Endometrium (tissue), 2 donors: ENCODE results near the gene NKX2-3.

Experiments used
- FAIRE-seq: peaks from 2 replicates; lab custom pipeline; 2012; peaks lifted over from hg19 to GRCh38; lab: Jason Lieb, UNC
- donor health status: control.
- donor health status: control.

The NKX2-3 gene

GRCh38 chr10:99526861-99527504 is 5.8 kb upstream of the NKX2-3 start:
- no peak for FAIRE-seq

DNA sequence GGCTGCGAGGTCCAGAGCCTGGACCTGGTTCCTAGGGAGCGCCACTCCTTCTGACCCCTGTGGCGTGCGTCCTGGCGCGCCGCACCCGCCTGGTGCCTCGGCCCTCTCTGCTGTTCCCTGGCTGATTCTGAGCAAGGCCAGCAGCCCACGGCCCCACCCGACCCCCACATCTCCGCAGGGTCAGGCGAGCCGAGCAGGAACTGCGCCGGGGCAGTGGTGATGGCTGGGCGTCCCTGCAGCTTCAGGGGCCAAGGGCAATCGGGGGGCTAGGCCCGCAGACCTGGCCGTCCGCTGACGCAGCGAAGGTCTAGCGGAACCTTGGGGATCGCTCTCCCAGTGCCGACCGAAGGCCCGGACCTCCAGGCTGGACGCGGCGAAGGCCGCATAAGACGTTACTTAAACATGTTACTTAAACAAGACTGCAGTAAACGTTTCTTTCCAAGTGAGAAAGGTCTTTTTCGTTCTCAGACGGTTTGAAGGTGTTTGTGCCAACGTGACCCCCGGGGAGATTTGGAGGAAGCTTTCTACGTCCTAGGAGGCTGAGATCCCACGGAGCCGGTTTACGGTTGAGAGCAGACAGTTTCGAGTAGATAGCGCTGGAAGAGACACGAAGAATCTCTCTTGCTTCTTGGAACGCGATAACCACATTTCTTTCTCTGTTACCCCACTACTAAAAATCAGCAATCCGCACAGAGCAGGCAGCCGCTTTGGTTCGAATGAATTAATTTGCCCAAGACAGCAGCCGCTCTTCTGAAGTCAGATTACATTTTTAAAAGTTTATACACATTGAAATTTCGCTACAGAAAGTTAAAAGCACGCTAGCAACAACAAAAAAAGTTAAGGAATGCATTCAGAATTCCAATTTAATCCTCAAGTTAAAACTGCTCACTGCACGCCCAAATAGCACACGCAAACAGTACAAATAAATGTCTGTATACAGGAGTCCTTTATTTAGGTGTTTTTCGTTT is 4.9 kb upstream of the NKX2-3 start:
- no peak for FAIRE-seq

DNA sequence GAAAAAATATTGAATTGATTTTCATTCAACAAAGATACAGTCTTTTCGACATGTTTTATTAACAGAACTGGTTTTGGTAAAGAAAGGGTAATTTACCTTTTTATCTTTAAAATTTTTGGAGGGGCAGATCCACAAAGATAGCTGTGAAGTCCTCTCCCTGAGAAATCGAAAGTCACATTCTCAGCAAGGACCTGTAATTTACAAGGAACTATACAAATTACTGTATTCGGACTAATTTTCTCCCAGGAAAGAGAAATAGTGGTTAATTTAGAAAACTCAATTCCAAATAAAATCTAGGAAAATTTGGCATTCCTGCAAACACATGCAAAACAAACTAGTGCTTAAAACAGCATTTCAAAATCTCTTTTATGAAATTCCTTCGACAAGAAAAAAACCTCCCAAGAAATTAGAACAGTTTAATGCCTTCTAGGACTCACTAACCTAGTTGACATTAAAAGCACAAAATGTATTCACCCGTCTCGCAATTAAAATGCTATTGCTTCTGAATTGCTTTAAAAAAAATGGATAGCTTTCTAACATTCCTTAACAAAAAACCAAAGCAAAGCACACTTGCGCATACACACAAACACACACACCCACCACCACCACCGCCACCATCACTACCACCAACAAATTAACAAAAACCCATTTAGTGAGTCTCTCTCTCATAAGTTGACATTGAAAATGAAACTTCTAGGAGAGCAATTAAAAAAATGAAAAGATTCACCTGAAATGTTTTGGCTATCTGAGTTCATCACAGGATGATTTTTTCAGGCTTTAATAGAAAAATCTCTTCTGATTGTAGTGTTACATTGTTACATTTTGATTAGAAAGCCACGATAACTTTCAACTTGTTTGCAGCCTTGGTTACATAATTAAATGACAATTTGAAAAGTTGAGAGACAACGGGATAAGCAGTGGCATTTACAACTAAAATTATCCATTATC is 4.0 kb upstream of the NKX2-3 start:
- no peak for FAIRE-seq

DNA sequence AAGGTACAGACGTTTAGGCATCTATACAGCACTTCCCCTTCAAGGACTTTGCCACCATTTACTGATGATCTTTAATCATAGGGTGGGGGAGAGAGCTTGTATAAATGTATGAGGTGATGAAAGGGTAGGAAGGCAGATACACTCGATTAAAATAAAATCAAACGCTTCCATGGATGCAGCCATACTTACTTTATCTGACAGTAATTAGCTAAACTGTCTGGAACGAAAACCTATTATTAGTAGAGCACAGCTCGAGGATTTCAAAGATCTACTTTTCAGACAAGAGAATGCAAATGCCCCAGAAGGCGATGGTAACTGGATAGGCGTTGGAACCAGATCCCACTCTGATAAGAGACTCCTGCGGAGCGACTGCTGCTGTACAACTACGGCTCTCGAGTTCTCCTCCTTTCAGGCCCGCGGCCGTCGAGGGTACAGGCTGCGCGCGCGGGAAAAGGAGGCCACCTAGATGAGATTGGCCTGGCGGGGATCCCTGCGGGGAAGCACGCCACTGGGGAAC is 3.1 kb upstream of the NKX2-3 start:
- no peak for FAIRE-seq

- no peak for FAIRE-seq
Observed at GRCh38 chr10:99530108-99531025, 2.4 kb upstream of the NKX2-3 start.

GRCh38 chr10:99531026-99531695 is 1.6 kb upstream of the NKX2-3 start:
- no peak for FAIRE-seq

GRCh38 chr10:99531696-99532593 is 797 bp upstream of the NKX2-3 start:
- FAIRE-seq: no peak

DNA sequence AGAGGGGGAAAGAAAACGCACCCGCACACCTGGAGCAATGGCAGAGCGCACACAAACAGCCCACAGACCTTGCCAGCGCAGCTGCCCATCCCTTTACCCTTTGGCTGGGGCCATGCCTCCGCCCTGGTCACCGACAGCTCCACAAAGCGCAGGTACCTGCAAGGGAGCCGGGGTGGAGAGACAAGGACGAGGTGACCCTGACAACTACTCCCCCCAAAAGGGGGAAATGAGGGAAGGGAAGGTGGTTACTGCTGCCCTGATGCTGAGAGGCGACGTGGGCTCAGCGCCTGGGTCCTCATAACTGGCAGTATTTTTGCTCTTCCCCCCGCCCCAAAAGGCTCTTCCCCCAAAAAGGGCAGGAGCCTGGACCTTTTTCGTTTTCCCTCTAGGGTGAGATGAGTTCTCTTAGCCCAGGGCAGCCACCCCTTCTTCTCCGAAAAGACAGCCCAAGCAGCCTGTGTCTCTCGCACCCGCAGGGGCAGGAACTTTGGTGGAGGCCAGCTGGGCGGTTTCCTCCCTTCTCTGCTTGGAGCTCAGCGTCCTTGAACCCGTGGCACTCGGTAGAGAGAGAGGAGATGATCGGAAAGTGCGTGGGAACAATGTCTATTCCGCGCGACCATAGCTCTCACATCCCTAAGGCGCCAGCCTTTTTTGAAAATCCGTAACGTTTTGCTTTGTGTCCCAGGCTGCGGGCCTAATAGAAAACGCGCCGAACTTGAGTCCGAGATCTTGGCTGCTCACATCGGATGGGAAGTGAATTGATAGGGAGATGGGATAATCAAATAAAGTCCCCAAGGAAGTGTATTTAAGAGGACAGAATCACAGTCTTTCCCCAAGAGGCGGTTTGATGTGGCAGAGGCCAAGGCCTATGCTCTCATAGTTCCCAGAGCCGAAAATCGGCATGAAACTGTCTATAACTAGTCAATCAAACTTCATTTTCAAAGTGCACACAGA is 1.0 kb downstream of the NKX2-3 start:
- no peak for FAIRE-seq

DNA sequence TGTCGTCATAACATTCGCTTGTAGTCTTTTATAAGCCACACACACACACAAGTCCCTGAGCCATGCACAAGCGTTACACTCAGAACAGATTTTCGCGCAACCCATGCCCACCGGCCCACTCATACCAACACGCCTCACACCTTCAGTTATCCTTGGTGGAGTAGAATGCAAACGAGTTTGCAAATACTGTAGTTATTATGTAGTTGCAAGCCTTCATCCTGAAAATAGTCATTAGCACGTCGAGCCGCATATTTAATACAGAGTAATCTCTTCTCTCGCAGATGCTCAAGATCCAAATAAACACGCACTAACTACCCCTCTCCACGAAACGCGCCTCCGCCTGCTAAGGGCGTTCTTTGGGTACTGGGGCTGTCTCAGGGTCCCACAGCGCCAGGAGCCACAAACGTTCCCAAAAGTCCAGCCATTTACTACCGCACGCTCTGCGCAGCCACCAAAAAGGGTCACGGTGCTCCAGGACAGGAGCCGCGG is 1.8 kb downstream of the NKX2-3 start:
- FAIRE-seq: no peak

DNA sequence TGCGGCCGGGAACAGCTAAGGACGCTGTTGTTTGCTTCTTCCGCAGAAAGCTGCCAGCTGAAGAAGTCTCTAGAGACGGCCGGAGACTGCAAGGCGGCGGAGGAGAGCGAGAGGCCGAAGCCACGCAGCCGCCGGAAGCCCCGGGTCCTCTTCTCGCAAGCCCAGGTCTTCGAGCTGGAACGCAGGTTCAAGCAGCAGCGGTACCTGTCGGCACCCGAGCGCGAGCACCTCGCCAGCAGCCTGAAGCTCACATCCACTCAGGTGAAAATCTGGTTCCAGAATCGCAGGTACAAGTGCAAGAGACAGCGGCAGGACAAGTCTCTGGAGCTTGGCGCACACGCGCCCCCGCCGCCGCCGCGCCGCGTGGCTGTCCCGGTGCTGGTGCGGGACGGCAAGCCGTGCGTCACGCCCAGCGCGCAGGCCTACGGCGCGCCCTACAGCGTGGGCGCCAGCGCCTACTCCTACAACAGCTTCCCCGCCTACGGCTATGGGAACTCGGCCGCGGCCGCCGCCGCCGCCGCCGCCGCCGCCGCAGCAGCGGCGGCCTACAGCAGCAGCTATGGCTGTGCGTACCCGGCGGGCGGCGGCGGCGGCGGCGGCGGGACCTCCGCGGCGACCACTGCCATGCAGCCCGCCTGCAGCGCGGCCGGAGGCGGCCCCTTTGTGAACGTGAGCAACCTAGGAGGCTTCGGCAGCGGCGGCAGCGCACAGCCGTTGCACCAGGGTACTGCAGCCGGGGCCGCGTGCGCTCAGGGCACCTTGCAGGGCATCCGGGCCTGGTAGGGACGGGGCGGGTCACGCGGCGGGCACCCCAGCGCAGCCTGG is 2.4 kb downstream of the NKX2-3 start:
- FAIRE-seq: no peak

- FAIRE-seq: no peak
Observed at GRCh38 chr10:99535764-99536337, 3.1 kb downstream of the NKX2-3 start.

DNA sequence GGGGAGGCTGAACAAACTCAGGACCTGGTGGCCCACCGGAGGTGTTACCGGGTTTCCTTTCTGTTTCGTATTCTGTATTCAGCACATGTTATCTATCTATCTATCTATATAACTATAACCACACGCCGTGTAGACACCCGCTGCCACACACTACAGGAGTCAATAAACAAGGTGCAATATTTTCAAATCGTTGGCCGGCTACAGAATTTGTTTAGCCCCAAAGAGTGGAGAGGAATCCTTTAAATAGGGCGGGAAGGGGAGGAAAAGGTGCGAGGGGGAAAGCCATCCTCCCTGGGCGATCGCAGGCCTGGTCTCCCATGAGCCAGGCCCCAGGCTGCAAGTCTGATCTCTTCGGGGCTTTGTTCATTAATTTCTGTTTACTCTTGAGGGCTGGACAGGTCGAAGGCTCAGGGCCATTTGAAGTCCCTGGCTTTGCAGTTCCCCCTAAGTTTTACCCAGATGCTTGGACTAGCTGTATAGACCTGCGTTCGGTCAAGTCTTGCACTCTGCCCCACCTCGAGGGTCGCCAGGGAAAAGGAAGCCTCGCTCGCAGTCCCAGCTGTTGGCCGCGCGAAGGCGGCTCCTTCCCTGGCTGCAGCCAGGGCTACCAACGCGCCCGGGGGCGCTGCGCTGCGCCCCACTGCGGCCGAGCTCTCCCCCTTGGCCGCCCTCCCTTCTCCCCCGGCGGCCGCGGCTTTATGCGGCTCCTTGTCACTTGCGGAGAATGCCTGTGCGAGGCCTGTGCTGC is 3.8 kb downstream of the NKX2-3 start:
- FAIRE-seq: no peak

DNA sequence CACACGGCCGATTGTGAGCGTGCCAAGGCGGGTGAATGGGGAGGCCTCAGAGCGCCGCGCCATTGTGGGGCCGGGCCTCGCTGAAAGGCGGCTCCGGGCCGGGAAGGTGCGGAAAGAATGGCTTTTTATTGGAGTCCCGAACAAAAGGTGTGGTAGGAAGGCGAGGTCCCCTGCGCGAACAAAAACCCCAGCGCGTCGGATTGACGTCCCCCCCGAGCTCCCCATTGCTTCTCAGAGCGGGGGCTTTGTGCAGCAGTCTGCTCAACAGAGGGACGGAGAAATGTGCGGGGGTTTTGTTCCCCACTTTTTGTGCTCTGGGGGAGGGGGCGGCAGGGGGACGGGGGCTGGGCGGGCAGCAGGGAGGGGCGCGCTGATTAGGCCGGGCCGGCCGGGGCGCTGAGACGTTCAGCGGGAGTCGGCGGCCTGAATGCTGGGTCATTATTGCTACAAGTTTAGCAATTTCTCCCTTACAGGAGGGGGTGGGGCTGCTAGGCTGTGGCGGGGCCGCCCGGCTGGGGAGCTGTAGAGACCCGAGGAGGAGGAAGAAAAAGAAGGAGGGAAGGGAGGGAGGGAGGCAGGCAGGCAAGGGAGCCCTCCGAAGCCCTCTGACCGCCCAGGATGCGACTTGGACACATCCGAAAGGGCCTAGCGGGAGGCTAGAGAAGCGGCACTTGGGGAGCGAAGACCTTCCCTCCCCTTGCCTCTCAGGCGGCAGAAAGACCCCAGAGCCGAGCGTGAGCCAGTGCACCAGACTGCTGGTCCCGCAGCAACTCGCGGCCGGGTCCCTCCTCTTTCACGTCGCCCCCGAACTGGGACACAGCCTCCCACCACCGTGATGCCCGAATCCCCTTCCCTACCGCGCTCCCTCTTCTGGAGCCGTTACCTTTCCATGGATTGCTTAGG is 4.6 kb downstream of the NKX2-3 start:
- FAIRE-seq: no peak

DNA sequence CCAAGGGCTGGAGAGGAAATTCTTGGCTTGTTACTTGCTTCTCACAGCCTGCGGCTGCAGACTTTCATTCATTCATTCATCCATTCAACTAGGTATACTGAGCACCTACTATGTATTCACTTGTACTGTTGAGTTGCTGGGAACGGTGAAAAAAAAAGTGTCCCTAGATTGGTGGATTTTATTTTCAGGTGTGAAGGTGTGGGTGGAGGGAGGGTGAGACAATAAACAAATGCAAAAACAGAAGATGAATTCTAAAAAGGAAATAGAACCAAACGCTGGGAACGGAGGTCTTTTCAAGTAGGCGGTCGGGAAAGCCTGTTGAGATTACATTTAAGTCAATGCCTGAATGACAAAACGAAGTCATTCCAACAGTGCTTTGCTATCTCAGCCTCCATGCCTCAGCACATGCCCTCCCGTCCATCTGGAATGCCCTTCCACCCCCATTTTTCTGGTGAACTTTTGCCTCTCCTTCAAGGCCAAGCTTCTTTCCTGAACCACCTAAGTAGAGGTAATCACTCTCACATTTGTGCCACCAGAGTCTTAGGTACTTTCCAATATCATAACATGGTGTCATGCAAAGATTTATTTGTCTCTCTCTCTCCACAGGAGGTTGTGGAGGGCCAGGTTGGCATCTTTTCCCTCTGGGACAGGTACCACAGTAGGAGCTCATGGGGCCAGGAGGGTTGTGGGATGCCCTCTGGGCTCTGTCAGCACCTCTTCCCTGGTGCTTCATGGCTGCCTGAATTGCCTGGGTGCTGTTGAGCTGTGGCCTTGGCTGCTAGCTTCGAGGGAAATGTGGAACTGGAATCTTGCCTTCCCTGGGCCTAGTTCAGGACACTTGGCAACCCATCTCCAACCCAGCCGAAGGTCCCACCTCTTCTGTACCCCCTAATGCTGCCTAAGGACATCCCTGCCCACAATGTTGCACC is 5.5 kb downstream of the NKX2-3 start:
- FAIRE-seq: no peak
